Measurements from ENCODE around the gene ASB5.

The ASB5 gene

GRCh38 chr4:176191974-176192373, 77.0 kb downstream of the ASB5 start:
- Histone ChIP-seq H3K79me2 (ENCODE audit: insufficient read depth, low read length) (no peaks in the 10 kb centered on the region), H3K4me2 (ENCODE audit: low read length) (no peak overlapping the region), H3K36me3 (ENCODE audit: insufficient read depth, low read length) (no peaks in the 10 kb centered on the region), H3K9ac (ENCODE audit: low read length) (no peak overlapping the region), H3K4me3 (ENCODE audit: low read depth, low read length, poor library complexity, severe bottlenecking) (no peak overlapping the region), H3F3A (ENCODE audit: insufficient read depth, low read length) (no peaks in the 10 kb centered on the region), H4K20me1 (ENCODE audit: insufficient read depth, low read length) (no peaks in the 10 kb centered on the region), H2AFZ (ENCODE audit: low read length) (no peak overlapping the region), H3K27me3 (ENCODE audit: insufficient read depth, low read length) (no peaks in the 10 kb centered on the region), H3K4me1 (ENCODE audit: insufficient read depth, low read length, severe bottlenecking) (peaks cover 11% of the 10 kb centered on the region), H3K27ac (ENCODE audit: low read depth, low read length, poor library complexity, severe bottlenecking) (no peak overlapping the region), H3K9me2 (ENCODE audit: low read depth, low read length) (no peaks in the 10 kb centered on the region), H3K9me3 (ENCODE audit: low read length) (no peaks in the 10 kb centered on the region)
- no peak for TF ChIP-seq CTCF (IDR thresholded peaks at IDR 0.05; ENCODE audit: low read length)
- TF ChIP-seq EZH2 (IDR thresholded peaks at IDR 0.05; ENCODE audit: borderline replicate concordance, low read length): no peak

- Histone ChIP-seq H3K79me2 (ENCODE audit: insufficient read depth, low read length) (no peaks in the 10 kb centered on the region), H3K9me2 (ENCODE audit: low read depth, low read length) (no peaks in the 10 kb centered on the region), H3K27ac (ENCODE audit: low read depth, low read length, poor library complexity, severe bottlenecking) (no peak overlapping the region), H3K4me2 (ENCODE audit: low read length) (no peak overlapping the region), H3K9ac (ENCODE audit: low read length) (no peak overlapping the region), H3K4me3 (ENCODE audit: low read depth, low read length, poor library complexity, severe bottlenecking) (no peak overlapping the region), H3F3A (ENCODE audit: insufficient read depth, low read length) (no peaks in the 10 kb centered on the region), H3K9me3 (ENCODE audit: low read length) (no peaks in the 10 kb centered on the region), H3K27me3 (ENCODE audit: insufficient read depth, low read length) (no peaks in the 10 kb centered on the region), H4K20me1 (ENCODE audit: insufficient read depth, low read length) (no peaks in the 10 kb centered on the region), H3K4me1 (ENCODE audit: insufficient read depth, low read length, severe bottlenecking) (peaks cover 5% of the 10 kb centered on the region), H2AFZ (ENCODE audit: low read length) (no peak overlapping the region), H3K36me3 (ENCODE audit: insufficient read depth, low read length) (no peaks in the 10 kb centered on the region)
- no peak for TF ChIP-seq EZH2 (IDR thresholded peaks at IDR 0.05; ENCODE audit: borderline replicate concordance, low read length)
- TF ChIP-seq CTCF (IDR thresholded peaks at IDR 0.05; ENCODE audit: low read length): no peak
Measured at GRCh38 chr4:176189891-176190795, 78.9 kb downstream of the ASB5 start.

GRCh38 chr4:176188654-176189053, 80.4 kb downstream of the ASB5 start:
- Histone ChIP-seq H3K4me2 (ENCODE audit: low read length) (no peak overlapping the region), H3K79me2 (ENCODE audit: insufficient read depth, low read length) (no peaks in the 10 kb centered on the region), H3F3A (ENCODE audit: insufficient read depth, low read length) (no peaks in the 10 kb centered on the region), H3K9me3 (ENCODE audit: low read length) (no peaks in the 10 kb centered on the region), H3K27me3 (ENCODE audit: insufficient read depth, low read length) (no peaks in the 10 kb centered on the region), H3K9me2 (ENCODE audit: low read depth, low read length) (no peaks in the 10 kb centered on the region), H2AFZ (ENCODE audit: low read length) (no peak overlapping the region), H4K20me1 (ENCODE audit: insufficient read depth, low read length) (no peaks in the 10 kb centered on the region), H3K36me3 (ENCODE audit: insufficient read depth, low read length) (no peaks in the 10 kb centered on the region), H3K4me1 (ENCODE audit: insufficient read depth, low read length, severe bottlenecking) (no peaks in the 10 kb centered on the region), H3K9ac (ENCODE audit: low read length) (no peak overlapping the region), H3K27ac (ENCODE audit: low read depth, low read length, poor library complexity, severe bottlenecking) (no peak overlapping the region), H3K4me3 (ENCODE audit: low read depth, low read length, poor library complexity, severe bottlenecking) (no peak overlapping the region)
- TF ChIP-seq EZH2 (IDR thresholded peaks at IDR 0.05; ENCODE audit: borderline replicate concordance, low read length) (no peak), CTCF (IDR thresholded peaks at IDR 0.05; ENCODE audit: low read length) (no peak)
